ENCODE measurements around the gene TBX5. TPM values are rescaled to one million over a fixed set of nuclear protein-coding genes. Genes with fewer than 3 reads are reported as not detected.

TBX5 gene
- total and polyA plus RNA-seq, 2 donors (not counting 1 experiment from before 2014, with no cell fraction given), result not detected

- intact Hi-C loops (cut with micrococcal nuclease), result no loop called here
- H4K20me1 ChIP-seq (ENCODE audit: control insufficient read depth, insufficient read depth, low read length, poor library complexity, severe bottlenecking), result no peaks in the 10 kb centered on the region
- ChIA-PET CTCF (no interaction called here), POLR2A (no interaction called here)
- H3K79me2 ChIP-seq (ENCODE audit: control insufficient read depth, insufficient read depth, low read length), result no peaks in the 10 kb centered on the region
- WGBS (ENCODE audit: insufficient coverage), result 21% methylated on average over 7 of the region's 11 CpGs
- H3K4me1 ChIP-seq (ENCODE audit: control insufficient read depth in 2 of 2, insufficient read depth in 2 of 2, low read length in 2 of 2), result no peaks in the 10 kb centered on the region
- peaks cover 0 to 21% (median 0%) of the 10 kb centered on the region in 3 donors for H3K9me3 ChIP-seq (ENCODE audit: control extremely low read depth in 1 of 3, control insufficient read depth in 2 of 3, insufficient read depth in 1 of 3, low read length in 2 of 3)
- Mint-ChIP-seq H3K27me3 (peaks cover 70% of the 10 kb centered on the region), H3K4me1 (no peaks in the 10 kb centered on the region), H3K4me3 (no peak overlapping the region), H3K27ac (no peak overlapping the region), H3K9me3 (ENCODE audit: insufficient read depth) (no peaks in the 10 kb centered on the region)
- no peak overlapping the region for H2AFZ ChIP-seq (ENCODE audit: insufficient read depth, low read depth, low read length, poor library complexity, severe bottlenecking)
- no peaks in the 10 kb centered on the region for H3K36me3 ChIP-seq (replicated peaks in 1 of 2; ENCODE audit: control extremely low read depth in 1 of 2, control insufficient read depth in 1 of 2, extremely low read depth in 1 of 2, insufficient read depth in 2 of 2, low read length in 1 of 2)
- H3K4me2 ChIP-seq (replicated peaks; ENCODE audit: low read depth, low read length, poor library complexity, severe bottlenecking), result no peak overlapping the region
- no peak for DNase-seq
- TF ChIP-seq EZH2 (IDR thresholded peaks at IDR 0.05; ENCODE audit: borderline replicate concordance, insufficient read depth, low read depth, low read length, poor library complexity, severe bottlenecking) (no peak), CTCF (IDR thresholded peaks at IDR 0.05) (no peak)
- H3K27ac ChIP-seq (ENCODE audit: low read length in 2 of 2), result no peak overlapping the region
- ATAC-seq (ENCODE audit: low read depth), result no peak
- no peak overlapping the region for H3K9ac ChIP-seq (ENCODE audit: low read length)
- H3K27me3 ChIP-seq (replicated peaks in 1 of 4; ENCODE audit: control extremely low read depth in 1 of 4, control insufficient read depth in 3 of 4, insufficient read depth in 4 of 4, low read length in 3 of 4), result peaks cover 0 to 62% (median 32%) of the 10 kb centered on the region in 4 experiments
- no peak overlapping the region for H3K4me3 ChIP-seq (ENCODE audit: control extremely low read depth in 1 of 5, extremely low read depth in 1 of 5, insufficient read depth in 1 of 5, low read depth in 2 of 5, low read length in 4 of 5)
Observed at GRCh38 chr12:114414866-114415524, 9.1 kb upstream of the TBX5 start.

GRCh38 chr12:114414031-114414865, 8.3 kb upstream of the TBX5 start:
- no peak for DNase-seq
- no peak overlapping the region for H3K4me3 ChIP-seq (ENCODE audit: control extremely low read depth in 1 of 5, extremely low read depth in 1 of 5, insufficient read depth in 1 of 5, low read depth in 2 of 5, low read length in 4 of 5)
- TF ChIP-seq EZH2 (IDR thresholded peaks at IDR 0.05; ENCODE audit: borderline replicate concordance, insufficient read depth, low read depth, low read length, poor library complexity, severe bottlenecking) (no peak), CTCF (IDR thresholded peaks at IDR 0.05) (no peak)
- no peaks in the 10 kb centered on the region for H3K9me3 Mint-ChIP-seq (ENCODE audit: insufficient read depth)
- no peak overlapping the region for H3K4me3 Mint-ChIP-seq
- H3K4me2 ChIP-seq (replicated peaks; ENCODE audit: low read depth, low read length, poor library complexity, severe bottlenecking), result no peak overlapping the region
- peaks cover 4% of the 10 kb centered on the region for H3K4me1 Mint-ChIP-seq
- ATAC-seq (ENCODE audit: low read depth), result no peak
- peaks cover 0 to 24% (median 0%) of the 10 kb centered on the region in 3 donors for H3K9me3 ChIP-seq (ENCODE audit: control extremely low read depth in 1 of 3, control insufficient read depth in 2 of 3, insufficient read depth in 1 of 3, low read length in 2 of 3)
- H3K79me2 ChIP-seq (ENCODE audit: control insufficient read depth, insufficient read depth, low read length), result no peaks in the 10 kb centered on the region
- H3K27ac Mint-ChIP-seq, result no peak overlapping the region
- intact Hi-C loops (cut with micrococcal nuclease), result no loop called here
- no peaks in the 10 kb centered on the region for H4K20me1 ChIP-seq (ENCODE audit: control insufficient read depth, insufficient read depth, low read length, poor library complexity, severe bottlenecking)
- 5% methylated on average over 47 of the region's 48 CpGs for WGBS (ENCODE audit: insufficient coverage)
- ChIA-PET CTCF (no interaction called here), POLR2A (no interaction called here)
- no peak overlapping the region for H2AFZ ChIP-seq (ENCODE audit: insufficient read depth, low read depth, low read length, poor library complexity, severe bottlenecking)
- H3K27me3 Mint-ChIP-seq, result peaks cover 73% of the 10 kb centered on the region
- no peak overlapping the region for H3K27ac ChIP-seq (ENCODE audit: low read length in 2 of 2)
- peaks cover 0 to 3% of the 10 kb centered on the region in 2 donors for H3K4me1 ChIP-seq (ENCODE audit: control insufficient read depth in 2 of 2, insufficient read depth in 2 of 2, low read length in 2 of 2)
- no peak overlapping the region for H3K9ac ChIP-seq (ENCODE audit: low read length)
- no peaks in the 10 kb centered on the region for H3K36me3 ChIP-seq (replicated peaks in 1 of 2; ENCODE audit: control extremely low read depth in 1 of 2, control insufficient read depth in 1 of 2, extremely low read depth in 1 of 2, insufficient read depth in 2 of 2, low read length in 1 of 2)
- peaks cover 0 to 60% (median 36%) of the 10 kb centered on the region in 4 experiments for H3K27me3 ChIP-seq (replicated peaks in 1 of 4; ENCODE audit: control extremely low read depth in 1 of 4, control insufficient read depth in 3 of 4, insufficient read depth in 4 of 4, low read length in 3 of 4)

All from B cell (primary cell).